HEK293T (cell line): ENCODE data around the gene HM13.

Source experiments
- BHLHE40 ChIP-seq: fragments of 450-650 bp; IDR thresholded peaks from 2 replicates; pipeline ENCODE4 v1.6.1; 2016; ENCODE audit warnings: mild to moderate bottlenecking, moderate library complexity, borderline replicate concordance
- CTBP1 ChIP-seq: fragments of 450-650 bp; IDR thresholded peaks from 2 replicates; pipeline ENCODE4 v1.6.1; 2016; ENCODE audit warnings: borderline replicate concordance
- ELF4 ChIP-seq: fragments of 450-650 bp; IDR thresholded peaks from 2 replicates; pipeline ENCODE4 v1.6.1; 2017; ENCODE audit warnings: antibody characterized with exemption
- FOXK2 ChIP-seq: fragments of 450-650 bp; IDR thresholded peaks from 2 replicates; pipeline ENCODE4 v1.6.1; 2016; ENCODE audit warnings: mild to moderate bottlenecking
- FOXM1 ChIP-seq: fragments of 450-650 bp; IDR thresholded peaks from 2 replicates; pipeline ENCODE4 v1.6.1; 2017; ENCODE audit warnings: mild to moderate bottlenecking, borderline replicate concordance
- HDGF ChIP-seq: fragments of 450-650 bp; IDR thresholded peaks from 2 replicates; pipeline ENCODE4 v1.6.1; 2017; ENCODE audit warnings: antibody characterized with exemption, borderline replicate concordance
- L3MBTL2 ChIP-seq: fragments of 450-650 bp; conservative IDR thresholded peaks from 2 replicates; pipeline ENCODE4 v1.6.1; 2016; ENCODE audit warnings: mild to moderate bottlenecking
- LEF1 ChIP-seq: fragments of 450-650 bp; IDR thresholded peaks from 2 replicates; pipeline ENCODE4 v1.6.1; 2017; ENCODE audit warnings: mild to moderate bottlenecking, borderline replicate concordance
- NFRKB ChIP-seq: fragments of 450-650 bp; IDR thresholded peaks from 2 replicates; pipeline ENCODE4 v1.6.1; 2016; ENCODE audit warnings: mild to moderate bottlenecking, moderate library complexity
- PKNOX1 ChIP-seq: fragments of 450-650 bp; IDR thresholded peaks from 2 replicates; pipeline ENCODE4 v1.6.1; 2016
- SP1 ChIP-seq: fragments of 450-650 bp; IDR thresholded peaks from 2 replicates; pipeline ENCODE4 v1.6.1; 2017
- SUZ12 ChIP-seq: fragments of 450-650 bp; IDR thresholded peaks from 2 replicates; pipeline ENCODE4 v1.6.1; 2016; ENCODE audit warnings: mild to moderate bottlenecking
- TARDBP ChIP-seq: fragments of 450-650 bp; IDR thresholded peaks from 2 replicates; pipeline ENCODE4 v1.6.1; 2016
- ZNF384 ChIP-seq: fragments of 450-650 bp; IDR thresholded peaks from 2 replicates; pipeline ENCODE4 v1.6.1; 2016

DNA sequence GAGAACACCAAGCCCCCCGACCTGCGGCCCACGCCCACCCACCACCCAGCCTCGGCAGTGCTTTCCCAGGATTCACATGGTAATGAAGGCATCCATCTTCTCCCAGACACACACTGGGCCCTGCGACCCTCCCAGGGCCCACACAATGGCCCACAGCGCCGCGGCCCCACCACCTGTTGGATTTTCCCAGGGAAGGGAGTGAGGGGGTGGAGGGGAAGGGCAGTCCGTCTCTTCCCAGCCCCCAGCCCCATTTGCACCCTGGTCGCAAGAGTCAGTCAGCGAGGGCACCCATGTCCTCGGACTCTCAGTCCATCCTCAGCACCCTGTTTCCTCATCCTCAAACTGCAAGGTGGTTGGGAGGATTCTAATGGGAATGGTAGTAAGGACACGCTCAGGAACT is 67.1 kb downstream of the HM13 start:
- TF ChIP-seq SUZ12 (no peak), SP1 (no peak), NFRKB (no peak), CTBP1 (no peak), PKNOX1 (no peak), HDGF (no peak), BHLHE40 (no peak), ZNF384 (no peak), ELF4 (no peak), FOXK2 (no peak), L3MBTL2 (no peak), TARDBP (no peak), FOXM1 (no peak), LEF1 (no peak)
